ENCODE results near the gene DISC1. TPM values are rescaled to one million over a fixed set of nuclear protein-coding genes. Genes with fewer than 3 reads are reported as not detected.

The DISC1 gene
- total and polyA plus RNA-seq, 7 donors, result 1.2 to 14.1 (median 5.8) TPM

DNA sequence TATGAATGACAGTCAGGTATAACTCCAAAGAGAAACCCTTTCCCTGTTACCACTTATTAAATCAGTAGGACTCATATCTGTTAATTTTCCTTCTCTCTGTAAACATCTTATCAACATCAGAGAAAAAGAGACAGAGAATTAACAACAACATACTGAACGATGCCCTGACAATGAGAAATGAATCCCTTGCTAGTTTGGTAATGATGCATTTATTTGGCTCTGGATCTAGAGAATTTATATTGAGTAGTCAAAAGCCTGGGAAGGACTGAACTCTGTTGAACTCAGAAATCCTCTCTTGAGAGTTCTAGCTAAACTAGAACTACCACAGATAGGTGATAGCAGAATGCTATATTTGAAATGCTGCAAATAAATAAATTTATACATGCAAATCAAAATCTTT lies 325.6 kb downstream of the DISC1 start:
- 68 to 80% methylated on average over 1 of the region's 1 CpG for WGBS, 2 donors
- no peak overlapping the region for H3K27ac ChIP-seq
- DNase-seq, result no peak
- no peak overlapping the region for H3K4me3 ChIP-seq
- H3K4me1 ChIP-seq, result no peaks in the 10 kb centered on the region
- TF ChIP-seq EP300 (IDR thresholded peaks at IDR 0.05) (no peak), POLR2AphosphoS5 (IDR thresholded peaks at IDR 0.05) (no peak), POLR2A (IDR thresholded peaks at IDR 0.05) (no peak)
- TF ChIP-seq, protein P1, sequence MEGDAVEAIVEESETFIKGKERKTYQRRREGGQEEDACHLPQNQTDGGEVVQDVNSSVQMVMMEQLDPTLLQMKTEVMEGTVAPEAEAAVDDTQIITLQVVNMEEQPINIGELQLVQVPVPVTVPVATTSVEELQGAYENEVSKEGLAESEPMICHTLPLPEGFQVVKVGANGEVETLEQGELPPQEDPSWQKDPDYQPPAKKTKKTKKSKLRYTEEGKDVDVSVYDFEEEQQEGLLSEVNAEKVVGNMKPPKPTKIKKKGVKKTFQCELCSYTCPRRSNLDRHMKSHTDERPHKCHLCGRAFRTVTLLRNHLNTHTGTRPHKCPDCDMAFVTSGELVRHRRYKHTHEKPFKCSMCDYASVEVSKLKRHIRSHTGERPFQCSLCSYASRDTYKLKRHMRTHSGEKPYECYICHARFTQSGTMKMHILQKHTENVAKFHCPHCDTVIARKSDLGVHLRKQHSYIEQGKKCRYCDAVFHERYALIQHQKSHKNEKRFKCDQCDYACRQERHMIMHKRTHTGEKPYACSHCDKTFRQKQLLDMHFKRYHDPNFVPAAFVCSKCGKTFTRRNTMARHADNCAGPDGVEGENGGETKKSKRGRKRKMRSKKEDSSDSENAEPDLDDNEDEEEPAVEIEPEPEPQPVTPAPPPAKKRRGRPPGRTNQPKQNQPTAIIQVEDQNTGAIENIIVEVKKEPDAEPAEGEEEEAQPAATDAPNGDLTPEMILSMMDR (IDR thresholded peaks at IDR 0.05), result no peak
- no peaks in the 10 kb centered on the region for H3K9me3 ChIP-seq
- intact Hi-C loops (cut with DNase I), result no loop called here
- no peaks in the 10 kb centered on the region for H3K36me3 ChIP-seq
- H3K27me3 ChIP-seq, result no peaks in the 10 kb centered on the region

DNA sequence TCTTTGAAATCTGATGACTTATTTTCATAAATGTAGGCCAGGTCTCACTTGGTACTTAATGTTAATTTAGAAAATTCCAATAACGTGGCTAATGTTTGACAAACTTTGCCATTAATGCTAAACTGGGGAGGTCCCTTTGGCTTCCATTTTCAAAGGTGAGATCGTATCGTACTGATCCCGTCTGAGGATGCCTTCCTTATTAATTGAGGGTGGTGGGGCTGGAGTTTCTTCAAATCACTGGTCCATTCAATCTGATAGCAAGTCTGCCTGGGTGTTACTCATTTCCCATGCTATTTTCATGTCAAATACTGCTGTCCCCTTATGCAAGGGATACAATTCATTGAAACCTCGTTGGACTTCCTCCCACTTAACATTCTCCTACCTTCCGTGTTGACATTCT lies 327.1 kb downstream of the DISC1 start:
- Histone ChIP-seq H3K36me3 (no peaks in the 10 kb centered on the region), H3K4me3 (no peak overlapping the region), H3K27ac (no peak overlapping the region), H3K4me1 (no peaks in the 10 kb centered on the region), H3K27me3 (no peaks in the 10 kb centered on the region), H3K9me3 (no peaks in the 10 kb centered on the region)
- intact Hi-C loops (cut with DNase I), result no loop called here
- 85 to 87% methylated on average over 6 of the region's 6 CpGs for WGBS, 2 donors
- TF ChIP-seq EP300 (IDR thresholded peaks at IDR 0.05) (no peak), POLR2A (IDR thresholded peaks at IDR 0.05) (no peak), POLR2AphosphoS5 (IDR thresholded peaks at IDR 0.05) (no peak)
- TF ChIP-seq, protein P1 (IDR thresholded peaks at IDR 0.05), result no peak
- no peak for DNase-seq

DNA sequence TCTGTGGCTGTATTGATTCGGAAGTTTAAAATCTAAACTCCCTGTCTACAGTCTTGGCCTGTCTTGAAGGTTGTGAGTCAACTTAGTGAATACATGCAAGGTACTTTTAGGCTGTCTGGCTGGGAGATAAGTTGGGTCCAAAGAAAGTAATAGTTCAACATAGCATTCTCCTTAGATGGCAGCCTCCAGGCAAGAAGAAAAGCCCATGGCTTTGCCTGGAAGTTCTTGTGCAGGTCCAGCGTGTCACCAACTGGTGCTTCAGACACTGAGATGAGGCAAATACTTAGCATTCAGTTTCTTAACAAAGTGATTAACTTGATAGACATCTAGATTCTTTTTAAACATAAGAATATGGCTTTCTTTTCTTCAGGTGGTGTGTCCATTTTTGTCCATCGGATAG lies 328.2 kb downstream of the DISC1 start:
- Histone ChIP-seq H3K27ac (no peak overlapping the region), H3K27me3 (no peaks in the 10 kb centered on the region), H3K4me1 (no peaks in the 10 kb centered on the region), H3K9me3 (no peaks in the 10 kb centered on the region), H3K4me3 (no peak overlapping the region), H3K36me3 (no peaks in the 10 kb centered on the region)
- TF ChIP-seq EP300 (IDR thresholded peaks at IDR 0.05), result no peak
- TF ChIP-seq, protein P1 (IDR thresholded peaks at IDR 0.05), result no peak
- TF ChIP-seq POLR2AphosphoS5 (IDR thresholded peaks at IDR 0.05), result no peak
- TF ChIP-seq POLR2A (IDR thresholded peaks at IDR 0.05), result no peak
- no peak for DNase-seq
- WGBS, 2 donors, result 96 to 98% methylated on average over 3 of the region's 3 CpGs
- intact Hi-C loops (cut with DNase I), result no loop called here

DNA sequence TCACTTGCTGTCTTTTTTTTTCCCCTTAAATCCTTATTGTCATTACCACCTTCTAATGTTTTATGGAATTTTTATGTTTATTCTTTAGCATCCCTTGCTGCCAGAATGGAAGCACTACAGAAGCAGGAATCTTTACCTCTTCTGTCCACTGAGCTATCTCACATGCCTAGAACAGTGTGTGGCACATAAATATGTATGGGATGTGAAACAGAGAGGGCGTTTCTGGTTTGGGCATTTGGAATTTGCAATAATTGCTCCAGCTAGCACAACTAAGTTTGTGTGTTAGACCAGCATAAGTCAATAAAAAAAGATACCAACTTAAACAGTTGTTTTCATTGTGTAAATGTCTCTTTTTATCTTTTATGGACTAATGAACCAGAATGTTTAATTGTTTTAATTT lies 330.8 kb downstream of the DISC1 start:
- WGBS, 2 donors, result 76 to 81% methylated on average over 1 of the region's 1 CpG
- H3K9me3 ChIP-seq, result no peaks in the 10 kb centered on the region
- H3K4me3 ChIP-seq, result no peak overlapping the region
- no peak for DNase-seq
- H3K27me3 ChIP-seq, result no peaks in the 10 kb centered on the region
- H3K36me3 ChIP-seq, result no peaks in the 10 kb centered on the region
- no peak overlapping the region for H3K27ac ChIP-seq
- TF ChIP-seq POLR2AphosphoS5 (IDR thresholded peaks at IDR 0.05) (no peak), EP300 (IDR thresholded peaks at IDR 0.05) (no peak), POLR2A (IDR thresholded peaks at IDR 0.05) (no peak)
- TF ChIP-seq, protein P1 (IDR thresholded peaks at IDR 0.05), result no peak
- H3K4me1 ChIP-seq, result no peaks in the 10 kb centered on the region
- intact Hi-C loops (cut with DNase I), result no loop called here

DNA sequence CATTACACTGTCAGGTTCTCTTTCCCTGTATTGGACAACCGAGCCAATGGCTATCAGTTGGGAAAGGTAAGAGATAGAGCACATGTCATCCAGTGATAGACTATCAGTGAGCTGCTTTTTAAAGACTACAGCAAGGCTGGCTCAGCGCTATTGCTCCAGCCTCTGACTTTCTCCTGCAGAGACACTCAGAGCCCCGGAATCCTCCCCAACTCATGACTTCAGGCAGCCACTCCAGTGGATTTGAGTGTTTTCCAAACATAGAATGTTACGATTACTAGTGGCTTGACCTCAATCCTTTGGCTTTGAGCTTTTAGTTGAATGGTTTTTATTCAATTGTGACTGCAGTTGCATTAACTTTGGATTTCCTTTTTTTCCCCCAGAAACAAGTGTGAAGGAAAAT lies 331.9 kb downstream of the DISC1 start:
- no peaks in the 10 kb centered on the region for H3K27me3 ChIP-seq
- 84 to 87% methylated on average over 4 of the region's 4 CpGs for WGBS, 2 donors
- no peak overlapping the region for H3K4me3 ChIP-seq
- no peak overlapping the region for H3K27ac ChIP-seq
- no peaks in the 10 kb centered on the region for H3K9me3 ChIP-seq
- intact Hi-C loops (cut with DNase I), result no loop called here
- H3K36me3 ChIP-seq, result no peaks in the 10 kb centered on the region
- TF ChIP-seq, protein P1 (IDR thresholded peaks at IDR 0.05), result no peak
- no peak for DNase-seq
- no peaks in the 10 kb centered on the region for H3K4me1 ChIP-seq
